Uterus (tissue), 4 donors: Measurements from ENCODE around the gene PIEZO2. TPM values are rescaled to one million over a fixed set of nuclear protein-coding genes. Genes with fewer than 3 reads are reported as not detected.

ENCODE experiments used
- DNase-seq, 2 donors: peaks; one replicate each; pipeline ENCODE4 v3.0.0-alpha.2; 2019 to 2020
- H3K27ac ChIP-seq, 2 donors: fragments of 200-600 bp; sonication (generic); 1 replicate in 1 of 2; 2 replicates in 1 of 2; pipeline ENCODE4 v1.5.1; 2016 to 2018
- H3K27me3 ChIP-seq, 2 donors: fragments of 200-600 bp; sonication (generic); one replicate each; pipeline ENCODE4 v1.5.1; 2018 to 2019; ENCODE audit warnings: control low read depth in 1 of 2
- H3K36me3 ChIP-seq, 2 donors: fragments of 200-600 bp; sonication (generic); one replicate each; pipeline ENCODE4 v1.5.1; 2019; ENCODE audit warnings: control low read depth in 1 of 2
- H3K4me1 ChIP-seq, 2 donors: fragments of 200-600 bp; sonication (generic); one replicate each; pipeline ENCODE4 v1.5.1; 2018 to 2019; ENCODE audit warnings: control low read depth in 1 of 2
- H3K4me3 ChIP-seq, 2 donors: fragments of 200-600 bp; sonication (generic); 1 replicate in 1 of 2; 2 replicates in 1 of 2; pipeline ENCODE4 v1.5.1; 2018 to 2019; ENCODE audit warnings: mild to moderate bottlenecking in 1 of 2
- H3K9me3 ChIP-seq, 2 donors: fragments of 200-600 bp; sonication (generic); one replicate each; pipeline ENCODE4 v1.5.1; 2019; ENCODE audit warnings: control low read depth in 1 of 2
- POLR2A ChIP-seq, 2 donors: fragments of 450-650 bp; IDR thresholded peaks; one replicate each; pipeline ENCODE4 v1.6.1; 2016; ENCODE audit warnings: antibody characterized with exemption in 2 of 2, mild to moderate bottlenecking in 1 of 2, moderate library complexity in 1 of 2
- intact Hi-C: fragments of 100-400 bp; cut with DNase I; formaldehyde crosslinking; loops from one replicate; pipeline ENCODE4 v1.15.1; 2023; ENCODE audit warnings: low total_unique reads
- total RNA-seq, 4 donors: library from RNA; depleted of rRNA in 3 of 4; stranded (reverse); fragments of >200 nt in 3 of 4; gene quantifications; one replicate each; pipeline versions ENCODE4 v1.1.0 to v1.2.4, GENCODE V29; 2014 to 2023
- TF ChIP-seq, protein P1 (sequence below), 4 experiments: fragments of 200-600 bp in 2 of 4; fragments of 450-650 bp in 2 of 4; sonication (generic) in 2 of 4; IDR thresholded peaks; one replicate each; pipeline ENCODE4 v1.5.1; 2016 to 2019; ENCODE audit warnings: antibody characterized with exemption in 4 of 4, mild to moderate bottlenecking in 2 of 4, moderate library complexity in 1 of 4
- donor health status: DM: yes; HTN: yes; CAD: no.

PIEZO2 gene
- total RNA-seq, 4 donors from 2014 or later: 1.8 to 42.8 (median 5.6) TPM

DNA sequence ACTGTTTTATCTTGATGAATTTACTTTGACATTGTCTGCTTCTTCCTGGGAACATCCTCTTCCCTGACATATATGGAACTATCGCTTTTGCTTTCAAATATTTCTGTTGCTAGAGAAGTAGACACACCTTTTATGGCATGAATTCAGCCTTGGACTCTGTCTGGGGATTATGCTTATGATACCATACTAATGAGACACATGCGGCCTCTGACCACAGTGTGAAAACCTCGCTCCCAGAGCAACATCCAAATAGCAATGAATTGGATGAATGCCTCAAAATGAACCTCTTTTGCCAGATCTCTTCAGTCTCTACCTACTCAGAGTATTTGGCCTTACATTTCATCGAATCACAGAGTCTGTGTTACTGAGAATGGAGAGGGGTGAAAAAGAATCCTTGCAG is 70.9 kb downstream of the PIEZO2 start:
- H3K27me3 ChIP-seq: no peaks in the 10 kb centered on the region
- H3K4me1 ChIP-seq: no peaks in the 10 kb centered on the region
- intact Hi-C loops: no loop called here
- H3K9me3 ChIP-seq: no peaks in the 10 kb centered on the region
- no peak for DNase-seq
- H3K27ac ChIP-seq: no peak overlapping the region
- H3K36me3 ChIP-seq: no peaks in the 10 kb centered on the region
- no peak for TF ChIP-seq POLR2A (IDR thresholded peaks at IDR 0.05)
- TF ChIP-seq, protein P1, sequence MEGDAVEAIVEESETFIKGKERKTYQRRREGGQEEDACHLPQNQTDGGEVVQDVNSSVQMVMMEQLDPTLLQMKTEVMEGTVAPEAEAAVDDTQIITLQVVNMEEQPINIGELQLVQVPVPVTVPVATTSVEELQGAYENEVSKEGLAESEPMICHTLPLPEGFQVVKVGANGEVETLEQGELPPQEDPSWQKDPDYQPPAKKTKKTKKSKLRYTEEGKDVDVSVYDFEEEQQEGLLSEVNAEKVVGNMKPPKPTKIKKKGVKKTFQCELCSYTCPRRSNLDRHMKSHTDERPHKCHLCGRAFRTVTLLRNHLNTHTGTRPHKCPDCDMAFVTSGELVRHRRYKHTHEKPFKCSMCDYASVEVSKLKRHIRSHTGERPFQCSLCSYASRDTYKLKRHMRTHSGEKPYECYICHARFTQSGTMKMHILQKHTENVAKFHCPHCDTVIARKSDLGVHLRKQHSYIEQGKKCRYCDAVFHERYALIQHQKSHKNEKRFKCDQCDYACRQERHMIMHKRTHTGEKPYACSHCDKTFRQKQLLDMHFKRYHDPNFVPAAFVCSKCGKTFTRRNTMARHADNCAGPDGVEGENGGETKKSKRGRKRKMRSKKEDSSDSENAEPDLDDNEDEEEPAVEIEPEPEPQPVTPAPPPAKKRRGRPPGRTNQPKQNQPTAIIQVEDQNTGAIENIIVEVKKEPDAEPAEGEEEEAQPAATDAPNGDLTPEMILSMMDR (IDR thresholded peaks at IDR 0.05): no peak
- no peak overlapping the region for H3K4me3 ChIP-seq

DNA sequence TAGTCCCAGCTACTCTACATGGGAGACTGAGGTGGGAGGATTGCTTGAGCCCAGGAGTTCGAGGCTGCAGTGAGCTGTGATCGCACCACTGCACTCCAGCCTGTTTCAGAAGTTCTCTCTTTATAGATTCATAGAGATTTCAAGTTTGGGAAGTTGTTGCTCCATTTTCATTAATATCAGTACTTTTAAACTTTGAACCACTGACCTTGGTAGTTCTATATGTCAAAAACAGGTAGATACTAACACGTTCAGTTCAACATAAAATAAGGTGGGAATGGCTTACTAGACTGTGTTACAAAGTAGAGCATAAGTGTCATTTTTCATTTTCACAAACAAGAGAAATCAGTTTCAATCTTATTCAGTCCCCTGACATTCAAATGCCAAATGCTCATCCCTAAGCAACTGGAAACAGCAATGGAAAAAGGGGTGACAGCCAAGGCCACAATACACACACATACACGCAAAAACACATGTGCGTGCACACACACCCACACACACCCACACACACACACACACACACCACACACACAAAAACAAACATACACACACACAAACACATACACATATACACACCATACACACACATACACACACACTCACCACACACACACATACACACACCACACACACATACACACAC is 71.7 kb downstream of the PIEZO2 start:
- no peak for DNase-seq
- Histone ChIP-seq H3K27ac (no peak overlapping the region), H3K27me3 (no peaks in the 10 kb centered on the region), H3K9me3 (no peaks in the 10 kb centered on the region), H3K4me3 (no peak overlapping the region), H3K4me1 (no peaks in the 10 kb centered on the region), H3K36me3 (no peaks in the 10 kb centered on the region)
- no peak for TF ChIP-seq POLR2A (IDR thresholded peaks at IDR 0.05)
- TF ChIP-seq, protein P1 (IDR thresholded peaks at IDR 0.05): no peak
- intact Hi-C loops: no loop called here

DNA sequence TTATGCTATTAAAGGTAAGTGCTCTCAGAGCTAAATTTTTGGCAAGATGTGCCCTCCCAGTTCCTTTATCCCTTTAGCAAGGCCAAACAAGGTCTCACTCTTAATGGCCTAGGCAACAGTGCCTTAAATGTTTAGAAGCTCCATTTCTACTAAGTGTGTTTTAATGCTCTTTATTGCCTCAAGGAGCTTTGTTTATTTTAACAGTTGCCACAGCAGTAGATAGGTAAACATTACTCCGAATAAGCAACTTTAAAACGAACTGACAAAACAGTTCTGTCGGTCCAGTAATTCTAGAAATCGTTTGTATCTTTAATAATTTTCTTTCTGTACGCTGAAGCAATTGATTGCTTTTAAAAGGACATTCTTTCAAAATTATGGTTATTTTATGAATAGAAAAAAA is 74.5 kb downstream of the PIEZO2 start:
- TF ChIP-seq POLR2A (IDR thresholded peaks at IDR 0.05): no peak
- TF ChIP-seq, protein P1 (IDR thresholded peaks at IDR 0.05): no peak
- intact Hi-C loops: no loop called here
- no peaks in the 10 kb centered on the region for H3K27me3 ChIP-seq
- no peak for DNase-seq
- H3K9me3 ChIP-seq: no peaks in the 10 kb centered on the region
- H3K27ac ChIP-seq: no peak overlapping the region
- no peaks in the 10 kb centered on the region for H3K36me3 ChIP-seq
- no peak overlapping the region for H3K4me3 ChIP-seq
- H3K4me1 ChIP-seq: no peaks in the 10 kb centered on the region

DNA sequence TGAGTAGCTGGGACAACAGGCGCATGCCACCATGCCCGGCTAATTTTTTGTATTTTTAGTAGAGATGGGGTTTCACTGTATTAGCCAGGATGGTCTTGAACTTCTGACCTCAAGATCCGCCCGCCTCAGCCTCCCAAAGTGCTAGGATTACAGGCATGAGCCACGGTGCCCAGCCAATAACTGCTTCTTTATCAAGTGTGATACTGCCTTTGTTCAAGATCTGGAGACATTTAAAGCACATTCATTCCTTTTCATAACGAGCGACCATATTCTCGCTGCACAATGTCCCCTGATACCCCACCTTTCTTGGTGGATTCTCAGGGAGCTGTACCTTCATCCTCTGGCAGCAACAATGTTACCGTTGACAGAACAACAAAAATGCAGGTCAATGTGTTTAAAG is 75.4 kb downstream of the PIEZO2 start:
- H3K27ac ChIP-seq: no peak overlapping the region
- no peak overlapping the region for H3K4me3 ChIP-seq
- no peaks in the 10 kb centered on the region for H3K27me3 ChIP-seq
- H3K4me1 ChIP-seq: no peaks in the 10 kb centered on the region
- TF ChIP-seq, protein P1 (IDR thresholded peaks at IDR 0.05): no peak
- TF ChIP-seq POLR2A (IDR thresholded peaks at IDR 0.05): no peak
- no peak for DNase-seq
- intact Hi-C loops: no loop called here
- no peaks in the 10 kb centered on the region for H3K36me3 ChIP-seq
- no peaks in the 10 kb centered on the region for H3K9me3 ChIP-seq

DNA sequence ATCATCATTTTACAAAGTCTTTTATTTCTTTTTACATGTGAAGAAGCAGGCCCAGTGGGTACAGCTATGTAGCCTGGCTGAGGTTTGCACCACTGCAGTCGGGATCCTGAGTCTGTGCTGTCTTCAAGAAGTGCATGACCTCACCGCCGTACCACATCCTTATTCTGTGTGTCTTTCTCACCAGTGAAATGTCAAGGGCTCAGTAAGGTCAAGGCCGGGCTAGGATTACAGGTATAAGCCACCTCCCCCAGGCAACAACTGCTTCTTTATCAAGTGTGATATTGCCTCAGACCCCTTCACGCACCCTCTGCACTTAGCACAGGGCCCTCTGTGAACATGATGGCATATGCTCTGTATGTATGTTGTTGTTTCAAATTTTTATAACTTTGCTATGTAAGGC is 76.7 kb downstream of the PIEZO2 start:
- intact Hi-C loops: no loop called here
- Histone ChIP-seq H3K4me3 (no peak overlapping the region), H3K27ac (no peak overlapping the region), H3K27me3 (no peaks in the 10 kb centered on the region), H3K4me1 (no peaks in the 10 kb centered on the region), H3K9me3 (no peaks in the 10 kb centered on the region), H3K36me3 (no peaks in the 10 kb centered on the region)
- TF ChIP-seq, protein P1 (IDR thresholded peaks at IDR 0.05): no peak
- no peak for TF ChIP-seq POLR2A (IDR thresholded peaks at IDR 0.05)
- no peak for DNase-seq
